Bone marrow (tissue), 2 donors: ENCODE results near the gene HPRT1.

Experiments
- DNase-seq, 2 donors: peaks; one replicate each; lab custom pipeline; 2025; lab: John Stamatoyannopoulos, UW

HPRT1 gene

DNA sequence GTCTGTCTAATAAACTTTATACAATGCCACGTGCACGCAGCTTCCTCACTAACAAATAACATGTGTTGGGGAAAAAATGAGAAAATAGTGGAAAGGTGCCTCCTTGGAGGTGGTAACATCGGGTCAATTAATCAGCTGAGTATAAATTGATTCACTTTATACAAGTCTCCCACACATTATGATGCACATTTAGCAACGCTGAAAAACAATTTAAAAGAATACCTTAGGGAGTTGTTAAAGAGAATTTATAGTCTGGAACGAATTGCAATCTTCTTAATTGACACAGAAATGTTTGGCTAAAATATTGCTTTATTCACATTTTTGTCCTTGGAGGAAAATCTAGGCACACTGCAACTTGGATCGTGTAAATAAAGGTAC is 84.2 kb downstream of the HPRT1 start:
- DNase-seq, result no peak

DNA sequence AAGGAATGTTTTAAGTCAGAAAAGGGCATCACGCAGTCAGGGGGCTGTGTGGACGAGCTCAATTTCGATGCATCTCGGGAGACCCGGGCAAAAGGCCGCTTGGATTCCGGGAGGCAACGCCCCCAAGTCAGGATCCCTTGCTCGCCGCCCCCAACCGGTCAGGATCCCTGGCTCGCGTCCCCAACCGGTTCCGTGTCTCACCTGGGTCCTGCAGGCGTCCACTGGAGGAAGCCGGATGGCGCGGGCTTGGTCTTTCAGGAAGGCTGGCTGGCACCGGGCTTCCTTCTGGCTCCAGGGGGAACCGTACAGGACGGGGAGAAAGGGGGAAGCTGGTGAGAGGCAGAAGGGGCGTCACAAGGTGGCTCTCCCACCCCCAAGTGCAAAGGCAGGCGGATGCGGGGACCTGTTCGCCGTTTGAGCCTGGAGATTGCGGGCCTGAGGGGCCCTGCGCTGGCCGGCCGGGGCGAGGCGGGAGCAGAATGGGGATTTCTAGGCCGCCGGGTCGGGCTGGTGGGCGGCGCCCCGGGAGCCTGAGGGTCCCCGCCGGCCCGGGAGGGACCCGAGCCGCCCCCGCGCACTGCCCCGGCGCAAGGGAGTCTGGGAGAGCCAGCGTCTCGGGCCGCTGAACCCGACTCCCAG is 84.7 kb downstream of the HPRT1 start:
- no peak for DNase-seq

DNA sequence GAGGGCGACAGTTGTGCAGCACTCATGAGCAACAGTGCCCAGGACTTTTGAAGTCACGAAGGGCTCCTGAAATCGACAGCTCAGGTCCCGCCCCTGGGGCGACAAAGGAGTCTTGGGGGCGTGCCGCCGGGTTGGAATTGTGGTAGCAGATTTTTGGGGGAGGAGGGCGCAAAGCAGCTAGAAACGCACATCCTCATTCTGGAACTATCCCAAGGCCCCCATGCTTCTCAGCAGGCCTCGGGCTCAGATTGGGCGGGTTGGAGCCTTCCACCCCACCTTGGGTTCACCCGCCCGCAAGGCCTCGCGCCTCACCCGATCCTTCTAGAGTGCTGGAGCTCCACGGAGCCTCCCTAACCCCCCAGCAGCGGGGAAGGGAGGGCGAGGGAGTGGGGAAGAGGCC is 85.5 kb downstream of the HPRT1 start:
- DNase-seq, result no peak

- DNase-seq, result no peak
Measured at GRCh38 chrX:134546187-134546586, 86.2 kb downstream of the HPRT1 start.

DNA sequence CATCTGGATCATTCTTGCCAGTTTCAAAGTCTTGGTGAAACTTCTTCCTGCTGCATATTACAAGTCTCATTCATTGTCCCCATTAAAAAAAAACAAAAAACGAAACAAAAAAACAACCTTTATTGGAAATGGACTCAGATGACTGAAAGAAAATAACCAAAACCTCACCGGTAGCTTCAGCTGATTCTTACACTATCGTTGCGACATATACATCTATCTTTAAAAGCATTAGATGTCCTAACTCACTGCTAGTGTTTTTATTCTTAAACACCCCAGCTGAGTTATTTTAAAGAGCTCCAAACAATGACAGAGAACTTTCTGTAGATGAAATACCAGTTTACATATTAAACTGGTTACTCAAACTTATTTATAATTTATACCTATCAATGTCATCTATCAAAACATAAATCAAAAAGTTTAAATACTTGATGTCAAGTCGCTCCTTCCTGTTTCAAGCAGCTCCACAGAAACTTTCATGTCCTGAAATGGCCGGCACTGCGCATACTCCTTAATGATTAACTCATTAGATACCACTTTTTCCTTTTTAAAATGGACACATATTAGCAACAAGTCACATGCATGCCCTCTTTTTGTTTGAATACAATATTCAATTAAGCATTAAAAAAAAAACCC is 87.2 kb downstream of the HPRT1 start:
- no peak for DNase-seq

- peak in 1 of 2 donors; percentile 3 for DNase-seq
Measured at GRCh38 chrX:134548257-134549201, 88.6 kb downstream of the HPRT1 start.
